Peyer's patch (tissue), 4 donors: Measurements from ENCODE around the gene ZNF563. TPM values are rescaled to one million over a fixed set of nuclear protein-coding genes. Genes with fewer than 3 reads are reported as not detected.

Experiments
- DNase-seq, 3 donors: peaks; one replicate each; pipeline ENCODE4 v3.0.0-alpha.2; 2017 to 2019
- H3K27ac ChIP-seq, 4 donors: fragments of 200-600 bp; sonication (generic); one replicate each; pipeline ENCODE4 v1.5.1; 2016 to 2019
- H3K27me3 ChIP-seq, 2 donors: fragments of 200-600 bp; sonication (generic); one replicate each; pipeline ENCODE4 v1.5.1; 2019
- H3K36me3 ChIP-seq, 3 donors: fragments of 200-600 bp; sonication (generic); one replicate each; pipeline ENCODE4 v1.5.1; 2016 to 2019
- H3K4me1 ChIP-seq, 4 donors: fragments of 200-600 bp; sonication (generic); one replicate each; pipeline ENCODE4 v1.5.1; 2016 to 2019
- H3K4me3 ChIP-seq, 4 donors: fragments of 200-600 bp; sonication (generic); 1 replicate in 3 of 4; 2 replicates in 1 of 4; pipeline ENCODE4 v1.5.1; 2016 to 2019; ENCODE audit warnings: mild to moderate bottlenecking in 1 of 4
- H3K9me3 ChIP-seq, 4 donors: fragments of 200-600 bp; sonication (generic); one replicate each; pipeline ENCODE4 v1.5.1; 2016 to 2019; ENCODE audit warnings: mild to moderate bottlenecking in 1 of 4
- CTCF ChIP-seq, 6 experiments: fragments of 450-650 bp in 4 of 6; fragments of 200-600 bp in 2 of 6; sonication (generic) in 1 of 6; IDR thresholded peaks; one replicate each; pipeline ENCODE4 v1.5.1; 2017 to 2019; ENCODE audit warnings: antibody characterized with exemption in 6 of 6, mild to moderate bottlenecking in 3 of 6, moderate library complexity in 1 of 6
- POLR2A ChIP-seq, 2 donors: fragments of 450-650 bp; IDR thresholded peaks; one replicate each; pipeline ENCODE4 v1.5.1; 2017; ENCODE audit warnings: antibody characterized with exemption in 2 of 2, mild to moderate bottlenecking in 2 of 2, moderate library complexity in 2 of 2
- total RNA-seq, 4 donors: library from RNA; depleted of rRNA; stranded (reverse); fragments of >200 nt; gene quantifications; one replicate each; pipeline ENCODE4 v1.1.0, GENCODE V29; 2016

ZNF563 gene
- total RNA-seq, 4 donors from 2014 or later: 1.8 to 9.1 (median 4.1) TPM

- H3K36me3 ChIP-seq: peaks cover 0 to 9% (median 0%) of the 10 kb centered on the region in 3 donors
- peaks cover 0 to 29% (median 0%) of the 10 kb centered on the region in 4 donors for H3K9me3 ChIP-seq
- H3K27ac ChIP-seq: no peak overlapping the region
- no peak for DNase-seq
- no peaks in the 10 kb centered on the region for H3K27me3 ChIP-seq
- no peak overlapping the region for H3K4me3 ChIP-seq
- no peaks in the 10 kb centered on the region for H3K4me1 ChIP-seq
- TF ChIP-seq POLR2A (IDR thresholded peaks at IDR 0.05) (no peak), CTCF (IDR thresholded peaks at IDR 0.05) (no peak)
Measured at GRCh38 chr19:12345197-12345596, 11.8 kb upstream of the ZNF563 start.

GRCh38 chr19:12331211-12331941, 2.1 kb downstream of the ZNF563 start:
- H3K27ac ChIP-seq: peak overlapping the region in 2 of 4 donors; percentile 3 to 91
- DNase-seq: peak in 2 of 3 donors; percentile 74 to 75
- TF ChIP-seq POLR2A (IDR thresholded peaks at IDR 0.05) (no peak), CTCF (IDR thresholded peaks at IDR 0.05) (no peak)

GRCh38 chr19:12330340-12330739, 3.1 kb downstream of the ZNF563 start:
- H3K9me3 ChIP-seq: no peaks in the 10 kb centered on the region
- no peaks in the 10 kb centered on the region for H3K27me3 ChIP-seq
- no peaks in the 10 kb centered on the region for H3K36me3 ChIP-seq
- H3K27ac ChIP-seq: no peak overlapping the region
- TF ChIP-seq CTCF (IDR thresholded peaks at IDR 0.05) (no peak), POLR2A (IDR thresholded peaks at IDR 0.05) (no peak)
- DNase-seq: no peak
- peaks cover 0 to 26% (median 6%) of the 10 kb centered on the region in 4 donors for H3K4me1 ChIP-seq
- no peak overlapping the region for H3K4me3 ChIP-seq

More at GRCh38 chr19:12331211-12331941, 2.1 kb downstream of the ZNF563 start:
- peaks cover 0 to 26% (median 6%) of the 10 kb centered on the region in 4 donors for H3K4me1 ChIP-seq
- H3K4me3 ChIP-seq: no peak overlapping the region
- H3K27me3 ChIP-seq: no peaks in the 10 kb centered on the region
- no peaks in the 10 kb centered on the region for H3K9me3 ChIP-seq
- H3K36me3 ChIP-seq: no peaks in the 10 kb centered on the region

GRCh38 chr19:12325690-12326089, 7.7 kb downstream of the ZNF563 start:
- H3K9me3 ChIP-seq: peaks cover 0 to 15% (median 0%) of the 10 kb centered on the region in 4 donors
- DNase-seq: no peak
- H3K27ac ChIP-seq: no peak overlapping the region
- no peaks in the 10 kb centered on the region for H3K27me3 ChIP-seq
- peaks cover 0 to 20% (median 0%) of the 10 kb centered on the region in 3 donors for H3K36me3 ChIP-seq
- no peak overlapping the region for H3K4me3 ChIP-seq
- TF ChIP-seq POLR2A (IDR thresholded peaks at IDR 0.05): no peak
- no peak for TF ChIP-seq CTCF (IDR thresholded peaks at IDR 0.05)
- peaks cover 0 to 8% (median 2%) of the 10 kb centered on the region in 4 donors for H3K4me1 ChIP-seq

GRCh38 chr19:12318782-12319413, 14.5 kb downstream of the ZNF563 start:
- H3K4me1 ChIP-seq: no peaks in the 10 kb centered on the region
- TF ChIP-seq CTCF (IDR thresholded peaks at IDR 0.05): no peak
- H3K27me3 ChIP-seq: no peaks in the 10 kb centered on the region
- H3K36me3 ChIP-seq: peaks cover 0 to 48% (median 7%) of the 10 kb centered on the region in 3 donors
- H3K9me3 ChIP-seq: peaks cover 0 to 40% (median 2%) of the 10 kb centered on the region in 4 donors
- H3K27ac ChIP-seq: no peak overlapping the region
- H3K4me3 ChIP-seq: no peak overlapping the region
- DNase-seq: no peak
